IPS-NIHi7 (cell line): Measurements from ENCODE around the gene ACTL8.

Experiments
- DNase-seq: peaks from one replicate; pipeline ENCODE4 v3.0.0; 2012; ENCODE audit warnings: mixed read lengths; ENCODE audit errors: extremely low spot score

ACTL8 gene

DNA sequence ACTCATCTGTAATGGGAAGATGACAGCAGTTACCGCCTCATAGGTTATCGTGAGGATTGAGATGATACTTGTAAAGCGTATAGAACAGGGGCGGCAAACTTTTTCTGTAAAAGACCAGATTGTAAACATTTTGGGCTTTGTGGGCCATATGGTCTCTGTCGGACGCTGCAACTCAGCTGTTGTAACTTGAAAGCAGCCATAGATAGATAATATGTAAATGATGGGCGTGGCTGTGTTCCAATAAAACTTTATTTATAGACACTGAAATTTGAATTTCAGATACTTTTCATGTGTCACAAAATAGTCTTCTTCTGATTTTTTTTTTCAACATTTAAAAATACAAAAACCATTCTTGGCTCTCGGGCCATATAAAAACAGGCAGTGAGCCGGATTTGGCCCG, 15.8 kb downstream of the ACTL8 start:
- DNase-seq: no peak

GRCh38 chr1:17772615-17773212, 17.6 kb downstream of the ACTL8 start:
- DNase-seq: no peak

GRCh38 chr1:17773591-17774326, 18.6 kb downstream of the ACTL8 start:
- DNase-seq: no peak

GRCh38 chr1:17774452-17774851, 19.3 kb downstream of the ACTL8 start:
- no peak for DNase-seq

GRCh38 chr1:17775796-17776195, 20.7 kb downstream of the ACTL8 start:
- no peak for DNase-seq

DNA sequence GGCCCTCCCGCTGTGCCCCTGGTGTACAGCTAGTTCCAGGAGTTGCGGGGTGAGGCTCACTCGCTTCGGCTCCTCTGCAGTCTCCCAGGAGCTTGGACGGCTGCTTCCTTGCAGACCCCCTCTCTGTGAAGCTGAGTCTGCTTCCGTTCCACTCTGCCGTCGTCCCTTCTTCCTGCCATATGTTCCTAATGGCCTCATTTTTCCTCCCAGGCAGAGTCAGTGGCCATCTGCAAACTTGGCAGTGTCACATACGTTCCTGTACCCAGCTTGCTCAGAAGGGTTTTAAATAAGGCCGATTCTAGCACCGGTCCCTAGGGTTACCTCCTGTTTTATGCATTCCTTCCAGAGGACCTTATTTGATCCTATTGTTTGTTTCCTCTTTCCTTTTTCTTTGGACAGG, 21.3 kb downstream of the ACTL8 start:
- DNase-seq: no peak

DNA sequence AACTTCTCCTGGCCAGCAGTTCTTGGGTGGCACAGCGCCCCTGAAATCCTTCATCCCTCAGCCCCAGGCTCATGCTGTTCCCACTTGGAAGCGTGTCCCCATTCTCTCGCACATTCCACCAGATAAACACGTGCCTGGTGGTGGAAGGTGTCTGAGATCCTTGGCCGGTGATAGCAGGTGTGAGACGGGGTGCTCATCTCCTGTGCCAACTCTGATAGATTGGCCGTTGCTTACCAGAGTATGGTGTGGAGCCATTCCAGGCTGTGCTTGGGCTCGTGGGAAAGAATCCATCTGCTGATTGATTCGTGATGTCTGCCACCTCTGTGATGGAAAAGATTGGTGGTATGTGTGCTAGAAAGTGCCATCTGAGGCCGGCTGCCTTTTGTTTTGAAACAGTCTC, 22.2 kb downstream of the ACTL8 start:
- DNase-seq: no peak

- DNase-seq: no peak
These were observed 22.7 kb downstream of the ACTL8 start for GRCh38 chr1:17777818-17778217.

DNA sequence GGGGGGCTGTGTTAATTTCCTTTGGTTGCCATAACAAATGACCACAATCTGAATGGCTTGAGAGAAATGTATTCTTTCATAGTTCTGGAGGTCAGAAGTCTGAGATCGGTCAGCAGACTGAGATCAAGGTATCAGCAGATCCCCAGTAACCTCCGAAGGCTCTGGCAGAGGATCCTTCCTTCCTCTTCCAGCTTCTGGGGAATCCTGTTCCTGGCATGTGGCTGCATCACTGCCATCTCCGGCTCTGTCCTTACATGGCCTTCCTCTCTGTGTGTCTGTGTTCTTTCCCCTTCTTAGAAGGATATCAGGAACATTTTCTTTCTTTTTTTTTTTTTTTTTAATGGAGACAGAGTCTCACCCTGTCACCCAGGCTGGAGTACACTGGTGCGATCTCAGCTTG, 25.8 kb downstream of the ACTL8 start:
- DNase-seq: no peak

- DNase-seq: no peak
These were observed 34.8 kb downstream of the ACTL8 start for GRCh38 chr1:17789926-17790325.

GRCh38 chr1:17790383-17791054, 35.4 kb downstream of the ACTL8 start:
- no peak for DNase-seq

DNA sequence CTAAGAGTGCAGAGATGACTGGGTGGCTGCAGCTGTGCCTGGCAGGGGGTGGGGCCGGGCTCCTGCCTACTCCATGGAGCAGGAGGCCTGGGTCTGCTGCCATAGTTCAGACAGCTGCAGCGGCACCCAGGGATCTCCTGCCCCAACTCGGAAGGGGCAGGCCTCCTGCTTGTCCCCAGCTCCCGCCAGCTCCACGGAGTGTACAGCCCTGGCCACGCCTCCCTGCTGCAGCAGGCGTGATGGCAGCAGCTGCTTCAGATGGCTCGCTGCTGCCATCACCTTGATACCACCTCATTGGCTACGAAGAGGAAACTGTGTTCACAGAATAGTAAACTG, 35.9 kb downstream of the ACTL8 start:
- DNase-seq: no peak

GRCh38 chr1:17791480-17791879, 36.3 kb downstream of the ACTL8 start:
- DNase-seq: no peak

DNA sequence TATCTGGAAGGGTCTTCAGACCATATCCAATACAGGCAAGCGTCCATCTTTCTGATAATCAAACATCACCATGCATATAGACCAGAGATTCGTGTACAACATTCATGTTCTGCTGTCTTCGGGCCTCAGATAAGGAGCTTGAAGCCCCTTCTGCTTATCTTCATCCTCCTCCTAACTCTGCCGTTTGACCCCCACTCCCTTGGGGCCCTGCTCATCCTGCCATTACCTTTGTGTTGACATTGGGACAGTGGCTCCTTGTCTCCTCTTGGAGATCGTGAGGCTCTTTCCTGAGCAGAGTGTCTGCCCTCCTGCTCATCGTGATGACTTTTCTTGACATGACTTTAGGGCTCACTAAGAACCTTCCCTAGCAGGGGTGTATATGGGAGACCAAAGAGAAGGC, 37.3 kb downstream of the ACTL8 start:
- DNase-seq: no peak

GRCh38 chr1:17795081-17795809, 40.1 kb downstream of the ACTL8 start:
- DNase-seq: no peak

DNA sequence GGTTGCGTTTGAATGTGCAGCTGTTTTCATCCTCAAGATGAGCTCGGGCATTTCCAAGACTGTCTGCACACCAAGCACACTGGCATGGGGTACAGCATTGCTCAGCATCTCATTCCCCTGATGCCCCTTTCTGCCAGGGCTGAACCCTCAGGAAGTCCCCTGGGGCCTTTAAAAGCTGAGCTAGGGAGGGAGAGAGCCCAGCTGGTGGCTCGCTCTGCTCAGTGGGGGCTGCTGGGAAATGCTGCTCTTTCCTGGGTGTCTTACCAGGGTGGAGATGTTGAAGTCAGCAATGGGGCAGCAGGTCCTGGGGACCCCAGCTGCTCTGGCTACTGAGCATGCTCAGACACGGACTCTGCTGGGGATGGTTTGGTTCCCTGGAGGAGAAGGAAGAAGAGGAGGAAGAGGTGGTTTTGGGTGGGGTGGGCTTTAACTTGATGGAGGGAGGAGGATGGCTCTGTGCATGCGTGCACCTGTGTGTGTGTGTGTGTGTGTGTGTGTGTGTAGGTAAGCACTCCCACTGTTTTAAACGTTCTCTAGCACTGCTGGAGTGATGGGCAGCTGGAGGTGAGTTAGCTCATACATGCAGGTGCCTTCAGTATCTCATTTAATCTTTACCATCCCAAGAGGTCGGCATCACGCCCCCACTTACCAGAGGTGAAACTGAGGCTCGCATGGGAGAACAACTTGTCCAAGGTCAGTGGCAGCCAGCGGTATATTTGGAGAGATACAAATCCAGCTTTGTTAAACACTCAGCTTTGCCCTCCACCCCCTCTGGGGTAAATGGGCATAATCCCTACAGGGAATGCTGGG, 40.9 kb downstream of the ACTL8 start:
- no peak for DNase-seq

DNA sequence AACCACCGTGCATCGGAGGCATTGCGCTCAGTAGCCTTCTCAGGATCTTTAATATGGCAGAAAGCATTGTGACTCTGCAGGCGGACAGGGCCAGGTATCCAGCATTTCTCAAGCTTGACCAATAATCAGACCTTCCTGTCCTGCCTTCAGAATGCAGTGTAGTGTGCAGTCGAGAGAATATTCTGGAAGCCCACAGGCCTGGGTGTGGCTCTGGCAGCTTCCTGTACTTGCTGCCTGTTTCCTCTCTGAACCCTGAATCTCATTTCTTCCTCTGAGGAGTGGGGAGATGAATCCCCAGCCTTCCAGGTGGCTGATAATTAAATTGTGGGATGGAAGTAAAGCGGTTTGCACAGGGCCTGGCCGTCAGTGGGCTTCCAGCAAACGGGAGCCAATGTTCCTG, 42.3 kb downstream of the ACTL8 start:
- no peak for DNase-seq

- DNase-seq: no peak
These were observed 42.9 kb downstream of the ACTL8 start for GRCh38 chr1:17798011-17798410.

- no peak for DNase-seq
These were observed 43.8 kb downstream of the ACTL8 start for GRCh38 chr1:17798799-17799382.

GRCh38 chr1:17799642-17800041, 44.5 kb downstream of the ACTL8 start:
- DNase-seq: no peak

GRCh38 chr1:17802164-17802563, 47.0 kb downstream of the ACTL8 start:
- no peak for DNase-seq
